Lung (tissue), 12 donors: Measurements from ENCODE around the gene AP2A2. TPM values are rescaled to one million over a fixed set of nuclear protein-coding genes. Genes with fewer than 3 reads are reported as not detected.

Source experiments
- ATAC-seq: fragments of 200-7000 bp; cut with Tn5 transposase; one replicate; pipeline ENCODE4 v1.9.1; 2020; ENCODE audit warnings: moderate number of reproducible peaks; ENCODE audit not compliant: insufficient read depth, low FRiP score
- DNase-seq, 3 donors: peaks; one replicate each; pipeline ENCODE4 v3.0.0-alpha.2; 2013 to 2017
- H3K27ac ChIP-seq, 2 donors: one replicate each; pipeline ENCODE4 v1.5.1; 2013; ENCODE audit warnings: mild to moderate bottlenecking in 2 of 2, moderate library complexity in 2 of 2, control low read depth in 1 of 2, inconsistent platforms in 1 of 2, low read depth in 1 of 2, low read length in 1 of 2
- H3K27me3 ChIP-seq, 3 donors: one replicate each; pipeline ENCODE4 v1.5.1; 2013; ENCODE audit warnings: low read length in 2 of 3; ENCODE audit not compliant: control insufficient read depth in 3 of 3, insufficient read depth in 3 of 3
- H3K36me3 ChIP-seq, 4 donors: one replicate each; pipeline ENCODE4 v1.5.1; 2013; ENCODE audit warnings: low read length in 4 of 4, mild to moderate bottlenecking in 1 of 4, moderate library complexity in 1 of 4; ENCODE audit not compliant: control insufficient read depth in 4 of 4, insufficient read depth in 4 of 4
- H3K4me1 ChIP-seq, 5 donors: one replicate each; pipeline ENCODE4 v1.5.1; 2013; ENCODE audit warnings: low read length in 5 of 5, mild to moderate bottlenecking in 2 of 5, moderate library complexity in 1 of 5; ENCODE audit not compliant: control insufficient read depth in 5 of 5, insufficient read depth in 5 of 5
- H3K4me3 ChIP-seq: one replicate; pipeline ENCODE4 v1.5.1; 2013; ENCODE audit warnings: mild to moderate bottlenecking, control low read depth, moderate library complexity
- H3K9ac ChIP-seq, 2 donors: one replicate each; pipeline ENCODE4 v1.5.1; 2013; ENCODE audit warnings: low read length in 2 of 2, control low read depth in 1 of 2; ENCODE audit not compliant: insufficient read depth in 1 of 2
- H3K9me3 ChIP-seq, 4 donors: one replicate each; pipeline ENCODE4 v1.5.1; 2013; ENCODE audit warnings: low read length in 3 of 4, mild to moderate bottlenecking in 1 of 4, moderate library complexity in 1 of 4; ENCODE audit not compliant: control insufficient read depth in 4 of 4, insufficient read depth in 3 of 4
- WGBS, 2 donors: extraction: QIAGEN DNeasy Blood & Tissue Kit; methylation state at CpG; one replicate each; pipeline ENCODE4 v1.1.7; 2013; 5-methylcytosine and 5-hydroxymethylcytosine counted together
- polyA plus RNA-seq, 2 donors: library from polyadenylated mRNA; stranded (reverse); fragments of 200-250 nt; gene quantifications; one replicate each; pipeline ENCODE4 v1.2.1, GENCODE V29; 2013
- total RNA-seq, 2 donors: library from RNA; depleted of rRNA in 1 of 2; stranded (reverse); fragments of >200 nt in 1 of 2; gene quantifications; one replicate each; pipeline ENCODE4 v1.2.1, GENCODE V29; 2014 to 2021
- TF ChIP-seq, protein P1 (sequence below): IDR thresholded peaks from 2 replicates; pipeline ENCODE4 v1.5.1; 2012; ENCODE audit warnings: mild to moderate bottlenecking; ENCODE audit errors: control extremely low read depth, extremely low read depth
- donor health status: control.
- donor health status: control.
- donor health status: Bipolar disorder and iron deficiency.
- donor health status: healthy.
- donor health status: DM: yes; HTN: yes; CAD: no.

The AP2A2 gene
- total and polyA plus RNA-seq, 4 donors: 33.8 to 93.2 (median 54.4) TPM

- ATAC-seq (no peak), DNase-seq (no peak)
- TF ChIP-seq, protein P1, sequence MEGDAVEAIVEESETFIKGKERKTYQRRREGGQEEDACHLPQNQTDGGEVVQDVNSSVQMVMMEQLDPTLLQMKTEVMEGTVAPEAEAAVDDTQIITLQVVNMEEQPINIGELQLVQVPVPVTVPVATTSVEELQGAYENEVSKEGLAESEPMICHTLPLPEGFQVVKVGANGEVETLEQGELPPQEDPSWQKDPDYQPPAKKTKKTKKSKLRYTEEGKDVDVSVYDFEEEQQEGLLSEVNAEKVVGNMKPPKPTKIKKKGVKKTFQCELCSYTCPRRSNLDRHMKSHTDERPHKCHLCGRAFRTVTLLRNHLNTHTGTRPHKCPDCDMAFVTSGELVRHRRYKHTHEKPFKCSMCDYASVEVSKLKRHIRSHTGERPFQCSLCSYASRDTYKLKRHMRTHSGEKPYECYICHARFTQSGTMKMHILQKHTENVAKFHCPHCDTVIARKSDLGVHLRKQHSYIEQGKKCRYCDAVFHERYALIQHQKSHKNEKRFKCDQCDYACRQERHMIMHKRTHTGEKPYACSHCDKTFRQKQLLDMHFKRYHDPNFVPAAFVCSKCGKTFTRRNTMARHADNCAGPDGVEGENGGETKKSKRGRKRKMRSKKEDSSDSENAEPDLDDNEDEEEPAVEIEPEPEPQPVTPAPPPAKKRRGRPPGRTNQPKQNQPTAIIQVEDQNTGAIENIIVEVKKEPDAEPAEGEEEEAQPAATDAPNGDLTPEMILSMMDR: no peak
- Histone ChIP-seq H3K9me3 (no peaks in the 10 kb centered on the region), H3K9ac (no peak overlapping the region), H3K4me3 (no peak overlapping the region), H3K27me3 (no peaks in the 10 kb centered on the region), H3K36me3 (peaks cover 0 to 7% (median 3%) of the 10 kb centered on the region in 4 donors), H3K4me1 (peaks cover 2 to 20% (median 5%) of the 10 kb centered on the region in 5 donors), H3K27ac (peak overlapping the region in 1 of 2 donors; percentile 68)
- 53 to 55% methylated on average over 11 of the region's 11 CpGs for WGBS, 2 donors
Observed at GRCh38 chr11:940496-941135, 14.9 kb downstream of the AP2A2 start.

DNA sequence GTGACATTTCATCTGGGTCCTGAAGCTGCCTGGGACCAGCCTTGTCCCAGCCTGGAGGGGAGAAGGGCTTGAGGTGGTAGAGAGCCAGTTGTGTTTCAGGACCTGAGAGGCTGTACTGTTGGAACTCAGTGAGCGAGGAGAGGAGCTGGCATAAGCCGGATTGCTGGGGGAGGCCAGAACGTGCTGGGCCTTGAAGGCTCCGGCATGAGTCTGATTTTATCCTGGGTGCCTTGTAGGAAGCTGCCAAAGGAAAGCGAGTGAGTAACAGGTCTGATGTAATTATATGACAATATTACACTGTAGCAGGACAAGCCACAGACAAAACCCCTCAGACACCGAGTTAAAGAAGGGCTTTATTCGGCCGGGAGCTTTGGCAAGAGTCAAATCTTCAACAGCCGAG lies 17.2 kb downstream of the AP2A2 start:
- Histone ChIP-seq H3K36me3 (peaks cover 3 to 14% (median 7%) of the 10 kb centered on the region in 4 donors), H3K9ac (no peak overlapping the region), H3K9me3 (no peaks in the 10 kb centered on the region), H3K4me1 (peaks cover 2 to 14% (median 5%) of the 10 kb centered on the region in 5 donors), H3K27me3 (no peaks in the 10 kb centered on the region), H3K4me3 (no peak overlapping the region), H3K27ac (no peak overlapping the region)
- peak; percentile 22 for ATAC-seq
- WGBS, 2 donors: 68 to 75% methylated on average over 9 of the region's 9 CpGs
- DNase-seq: no peak
- TF ChIP-seq, protein P1: no peak

DNA sequence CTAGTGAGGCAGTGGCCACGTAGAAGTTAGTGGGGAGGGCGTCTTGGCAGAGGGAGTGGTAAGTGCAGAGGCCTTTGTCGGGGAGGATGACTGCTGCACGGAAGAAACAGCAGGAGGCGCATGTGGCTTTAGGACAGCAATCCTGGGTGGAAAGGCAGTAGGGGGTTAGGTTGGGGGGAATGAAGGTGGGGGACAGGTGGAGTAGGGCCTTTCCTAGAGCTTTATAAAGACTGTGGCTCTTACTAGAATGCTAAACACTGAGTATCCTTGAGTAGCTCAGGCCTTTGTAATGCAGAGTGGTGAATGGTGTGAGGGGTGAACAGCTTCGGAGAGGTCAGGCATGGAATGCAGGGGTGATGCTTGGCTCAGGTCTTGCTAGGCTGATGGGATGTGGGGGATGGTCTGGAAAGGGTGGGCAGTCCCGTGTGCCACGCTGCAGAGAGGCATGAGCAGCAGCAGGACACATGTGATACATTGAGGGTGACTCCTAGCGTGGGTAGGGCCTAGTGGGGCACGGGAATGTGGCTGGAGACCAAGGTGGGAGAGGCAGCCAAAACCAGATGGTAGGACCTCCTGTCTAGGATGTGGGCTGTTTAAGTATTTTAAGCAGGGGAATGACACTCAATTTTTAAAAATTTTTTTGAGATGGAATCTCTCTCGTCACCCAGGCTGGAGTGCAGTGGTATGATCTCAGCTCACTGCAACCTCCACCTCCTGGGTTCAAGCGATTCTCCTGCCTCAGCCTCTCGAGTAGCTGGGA lies 19.2 kb downstream of the AP2A2 start:
- no peak for ATAC-seq
- WGBS, 2 donors: 71 to 87% methylated on average over 13 of the region's 13 CpGs
- Histone ChIP-seq H3K9me3 (no peaks in the 10 kb centered on the region), H3K27ac (no peak overlapping the region), H3K4me3 (no peak overlapping the region), H3K9ac (no peak overlapping the region), H3K4me1 (peaks cover 2 to 11% (median 5%) of the 10 kb centered on the region in 5 donors), H3K27me3 (no peaks in the 10 kb centered on the region), H3K36me3 (peaks cover 3 to 14% (median 7%) of the 10 kb centered on the region in 4 donors)
- peak in 2 of 3 donors; percentile 23 to 35 for DNase-seq
- TF ChIP-seq, protein P1: no peak
